ENCODE results near the gene IDH3G.
A peak's percentile ranks its signal among the peaks of the same experiment; 100 is the strongest.

Gene IDH3G

DNA sequence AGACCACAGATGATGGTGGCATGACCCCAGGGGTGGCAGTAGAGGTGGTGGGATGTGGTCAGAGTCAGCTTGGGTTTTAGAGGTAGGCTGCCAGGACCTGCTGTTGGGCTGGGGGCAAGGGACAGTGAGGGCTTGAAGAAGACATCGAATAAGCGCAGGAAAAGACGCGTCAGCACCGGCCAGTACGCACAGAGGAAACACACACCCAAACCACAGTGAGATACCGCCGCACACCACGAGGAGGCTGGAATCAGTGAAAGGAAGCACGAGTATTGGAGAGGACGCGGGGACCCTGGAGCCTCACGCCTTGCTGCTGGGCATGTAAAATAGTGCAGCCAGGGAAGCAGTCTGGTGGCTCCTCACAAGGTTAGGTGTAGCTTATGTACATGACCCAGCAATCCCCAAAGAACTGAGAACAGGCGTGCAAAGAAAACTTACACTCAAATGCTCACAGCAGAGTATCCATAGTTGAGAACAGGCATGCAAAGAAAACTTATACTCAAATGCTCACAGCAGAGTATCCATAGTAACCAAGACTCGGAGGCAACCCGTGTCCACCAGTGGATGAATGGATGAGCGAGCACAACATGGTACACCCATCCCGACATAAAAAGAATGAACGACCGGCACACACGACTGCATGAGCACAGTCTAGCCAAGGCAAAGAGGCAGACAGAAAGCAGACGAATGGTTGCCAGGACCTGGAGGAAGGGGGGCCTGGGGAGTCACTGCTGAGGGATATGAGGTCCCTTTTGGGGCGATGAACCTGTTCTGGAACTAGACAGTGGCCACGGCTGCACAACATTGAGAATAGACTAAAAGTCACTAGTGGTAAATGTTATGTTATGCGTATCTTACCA, 22.9 kb upstream of the IDH3G start:
- peak in 1 of 2 donors; percentile 27 for DNase-seq (ENCODE audit: low read depth in 2 of 2)

DNA sequence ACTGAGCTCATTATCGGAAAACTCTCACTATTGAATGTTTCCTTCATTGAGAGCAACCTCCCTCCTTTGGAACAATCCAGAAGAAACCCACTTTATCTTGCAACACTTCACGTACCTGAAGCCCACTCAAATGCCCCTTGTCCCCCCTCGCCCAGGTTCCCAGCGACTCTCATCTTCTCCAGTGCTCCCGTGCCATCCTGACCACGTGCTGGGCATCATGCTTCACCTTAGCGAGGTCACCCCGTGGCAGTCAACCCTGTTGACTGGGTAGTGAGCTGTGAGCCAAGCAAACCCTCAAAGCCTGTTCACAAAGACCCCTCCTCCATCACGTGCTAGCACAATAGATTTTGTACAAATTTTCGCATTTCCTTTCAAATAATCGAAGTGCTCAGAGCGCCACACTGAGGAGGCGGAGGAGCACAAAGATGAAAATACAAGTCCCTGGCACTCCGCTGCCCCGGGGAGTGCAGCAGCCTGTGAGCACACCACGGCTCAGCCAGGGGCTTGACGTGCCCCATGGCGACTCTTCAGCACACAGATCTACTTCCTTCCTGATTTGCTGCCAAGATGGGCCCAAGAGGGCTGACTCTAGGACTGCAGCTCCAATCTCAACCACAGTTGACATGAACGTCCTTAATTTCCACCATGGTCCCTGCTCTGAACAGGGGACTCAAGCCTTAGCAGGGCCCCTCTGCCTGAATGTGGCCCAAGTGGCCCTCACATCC, 20.6 kb upstream of the IDH3G start:
- no peak for DNase-seq (ENCODE audit: low read depth in 2 of 2)

DNA sequence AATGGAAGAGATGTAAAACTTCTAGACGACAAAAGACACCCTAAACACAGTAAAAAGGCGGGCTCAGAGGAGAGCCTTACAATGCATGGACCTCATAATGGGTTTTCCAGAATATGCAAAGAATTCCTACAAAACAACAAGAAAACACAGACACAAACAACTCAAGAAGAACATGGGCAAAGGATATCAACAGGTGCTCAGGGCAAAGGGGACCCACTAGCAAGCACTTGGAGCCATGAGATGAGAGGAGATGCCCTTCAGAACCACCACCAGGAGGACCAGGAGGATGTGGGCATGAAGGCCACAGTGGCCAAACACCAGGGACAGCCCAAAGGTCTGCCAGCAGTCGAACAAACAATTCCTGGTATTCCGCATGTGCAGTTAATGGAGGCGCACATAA, 19.0 kb upstream of the IDH3G start:
- no peak for DNase-seq (ENCODE audit: low read depth in 2 of 2)

DNA sequence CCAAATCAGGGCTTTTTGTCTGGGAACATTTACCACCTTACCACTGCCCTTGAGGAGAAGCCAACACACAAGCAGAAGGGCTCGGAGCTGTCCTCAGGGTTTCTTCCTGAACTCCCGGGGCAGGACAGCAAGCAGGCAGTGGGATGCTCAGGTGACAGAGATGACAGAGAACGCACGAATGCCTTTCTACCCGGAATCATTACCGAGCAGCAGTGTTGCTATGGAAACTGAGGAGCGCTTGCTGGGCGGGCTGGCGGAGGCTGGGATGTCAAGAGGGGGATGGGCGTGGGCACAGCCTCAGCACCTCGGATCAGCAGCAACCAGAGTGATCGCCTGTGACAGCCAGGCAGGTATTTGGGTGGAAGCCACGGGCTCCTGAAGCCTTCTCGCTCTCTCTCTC, 18.0 kb upstream of the IDH3G start:
- no peak for DNase-seq (ENCODE audit: low read depth in 2 of 2)

DNA sequence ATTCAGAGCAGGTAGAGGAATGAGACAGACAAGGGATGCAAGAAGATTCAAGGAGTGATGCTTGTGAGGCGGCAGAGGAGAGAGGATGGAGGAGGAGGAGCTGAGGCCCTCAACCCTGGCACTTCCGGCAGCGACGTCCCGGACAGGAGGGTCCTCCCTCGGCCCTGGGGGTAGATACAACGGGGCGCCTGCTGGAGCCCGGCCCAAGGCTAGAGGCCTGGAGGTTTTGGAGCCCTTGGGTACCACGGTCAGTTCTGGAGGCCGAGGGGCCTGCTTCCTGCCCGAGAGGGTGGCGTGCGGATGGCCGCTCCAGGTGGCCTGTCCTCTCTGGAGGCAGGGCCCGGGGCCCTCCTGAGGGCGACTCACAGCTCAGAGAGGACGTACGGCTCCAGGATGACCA, 13.8 kb upstream of the IDH3G start:
- no peak for DNase-seq (ENCODE audit: low read depth in 2 of 2)

DNA sequence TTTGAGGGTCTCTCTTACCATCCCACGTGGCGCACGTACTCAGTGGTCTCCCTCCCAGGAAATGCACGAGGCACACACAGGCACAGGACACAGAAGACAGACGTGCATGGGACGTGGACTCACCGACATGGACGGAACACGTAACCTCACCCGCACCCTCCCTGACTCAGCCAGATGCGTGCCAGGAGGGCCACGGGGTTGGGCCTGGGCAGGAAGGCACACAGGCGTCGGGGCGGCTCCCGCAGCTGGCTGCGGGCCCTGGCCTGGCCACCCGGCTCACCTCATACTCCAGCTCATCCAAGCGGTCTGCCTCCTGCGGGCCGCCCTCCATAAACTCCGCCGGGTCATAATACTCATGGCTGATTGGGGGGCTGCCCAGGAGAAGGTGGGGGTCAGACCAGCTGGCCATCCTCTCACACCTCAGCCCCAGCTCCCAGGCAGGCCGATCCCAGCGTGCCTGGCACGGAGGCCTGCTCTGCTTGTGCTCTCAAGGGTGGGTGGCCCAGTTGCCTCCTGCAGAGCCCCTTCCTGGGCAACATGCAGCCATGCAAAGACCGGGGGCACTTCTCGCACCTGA, 12.9 kb upstream of the IDH3G start:
- no peak for DNase-seq (ENCODE audit: low read depth in 2 of 2)

DNA sequence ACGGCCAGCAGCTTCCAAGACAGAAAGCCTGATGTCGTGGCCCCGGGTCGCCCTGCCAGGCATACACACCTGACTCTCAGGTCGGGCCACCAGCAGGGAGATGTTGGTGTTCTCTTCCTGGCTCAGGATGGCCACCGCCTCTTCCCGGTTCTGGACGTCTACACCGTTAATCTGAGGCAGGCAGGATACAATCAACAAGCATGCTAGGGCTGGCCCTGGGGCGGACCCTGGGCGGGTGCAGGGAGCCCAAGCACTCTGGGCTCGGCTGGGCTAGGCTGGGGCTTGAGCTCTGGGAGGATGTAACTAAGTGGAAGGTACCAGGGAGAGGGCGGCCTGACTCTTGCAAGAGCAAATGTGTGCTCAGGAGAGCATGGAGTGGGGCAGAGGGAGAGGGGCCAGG, 11.3 kb upstream of the IDH3G start:
- DNase-seq (ENCODE audit: low read depth in 2 of 2), result no peak

DNA sequence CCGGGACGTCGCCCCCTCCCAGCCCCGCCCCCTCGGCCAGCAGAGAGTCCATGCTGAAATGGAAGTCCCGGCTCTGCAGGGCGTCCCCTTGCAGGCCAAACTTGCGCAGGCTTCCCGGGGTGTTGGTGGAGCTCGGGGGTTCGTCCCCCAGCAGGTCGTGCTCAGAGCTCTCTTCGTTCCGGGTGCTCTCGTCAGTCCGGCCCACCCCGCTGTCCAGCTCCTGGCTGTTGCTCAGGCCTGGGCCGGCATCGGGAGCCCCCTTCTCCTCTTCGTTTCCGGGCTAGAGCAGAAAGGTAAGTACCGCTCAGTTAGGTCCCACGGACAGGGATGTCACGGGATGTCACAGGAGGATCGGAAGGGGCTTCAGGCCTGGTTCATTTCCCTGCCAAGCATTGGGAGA, 10.4 kb upstream of the IDH3G start:
- DNase-seq (ENCODE audit: low read depth in 2 of 2), result no peak

DNA sequence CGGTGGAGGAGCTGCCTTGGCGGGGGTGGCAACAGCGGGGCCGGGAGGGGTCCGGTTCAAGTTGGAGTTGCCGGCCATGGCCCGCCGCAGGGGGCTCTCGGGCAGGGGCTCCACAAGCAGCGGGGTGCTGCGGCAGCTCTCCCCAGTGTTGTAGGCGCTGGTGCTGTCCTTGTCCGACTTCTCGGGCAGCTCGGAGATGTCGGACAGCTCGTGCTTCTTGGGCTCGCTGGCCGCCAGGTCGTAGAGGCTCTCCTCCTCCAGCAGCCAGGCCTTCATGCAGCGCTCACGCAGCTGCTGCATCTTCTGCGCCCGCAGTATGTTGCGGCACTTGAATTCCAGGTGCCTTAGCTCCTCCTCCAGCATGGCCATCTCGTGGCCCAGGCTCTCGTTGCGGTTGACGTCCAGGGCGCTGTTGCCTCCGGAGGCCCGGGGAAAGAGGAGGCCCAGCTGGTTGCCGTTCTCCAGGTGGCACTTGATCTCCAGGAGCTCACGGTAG, 10.0 kb upstream of the IDH3G start:
- DNase-seq (ENCODE audit: low read depth in 2 of 2), result no peak

DNA sequence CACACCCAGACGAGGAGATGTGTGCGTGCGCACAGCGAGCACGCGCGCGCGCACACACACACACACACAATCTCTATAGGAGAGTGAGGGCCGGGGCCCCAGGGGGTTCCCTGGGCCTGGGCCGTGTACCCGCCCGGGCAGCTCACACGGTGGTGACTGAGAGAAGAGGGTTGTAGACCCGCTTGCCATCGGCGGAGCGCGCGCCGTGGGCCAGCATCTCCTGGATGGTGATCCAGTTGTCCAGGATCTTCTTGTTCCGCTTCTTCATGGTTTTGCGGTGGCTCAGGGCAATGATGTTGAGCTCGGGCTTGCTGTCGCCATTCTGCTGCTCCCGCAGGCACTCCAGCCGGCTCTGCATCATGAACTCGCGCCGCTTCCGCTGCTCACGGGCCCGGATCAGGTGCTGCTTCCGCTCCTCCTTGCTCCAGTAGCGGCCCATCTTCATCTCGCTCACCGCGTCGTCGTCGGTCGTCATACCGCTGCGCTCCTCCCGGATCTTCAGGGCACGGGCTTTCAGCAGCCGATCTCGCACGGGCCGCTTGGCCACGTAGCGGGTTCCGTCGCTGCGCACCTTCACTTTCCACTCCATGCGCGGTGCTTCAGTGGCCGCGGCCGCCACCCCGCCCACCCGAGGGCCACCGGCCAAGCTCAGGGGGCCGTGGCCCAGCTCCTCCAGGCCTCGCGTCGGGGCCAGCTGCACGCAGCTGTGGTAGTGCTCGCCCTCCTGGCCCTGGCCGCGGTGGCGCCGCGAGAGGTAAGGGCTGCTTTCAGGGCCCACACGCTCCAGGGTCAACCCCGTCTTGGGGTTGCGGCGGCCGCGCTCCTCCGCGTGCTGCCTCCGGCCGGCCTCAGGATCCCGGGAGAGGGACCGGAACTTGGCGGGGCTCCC, 9.3 kb upstream of the IDH3G start:
- no peak for DNase-seq (ENCODE audit: low read depth in 2 of 2)

DNA sequence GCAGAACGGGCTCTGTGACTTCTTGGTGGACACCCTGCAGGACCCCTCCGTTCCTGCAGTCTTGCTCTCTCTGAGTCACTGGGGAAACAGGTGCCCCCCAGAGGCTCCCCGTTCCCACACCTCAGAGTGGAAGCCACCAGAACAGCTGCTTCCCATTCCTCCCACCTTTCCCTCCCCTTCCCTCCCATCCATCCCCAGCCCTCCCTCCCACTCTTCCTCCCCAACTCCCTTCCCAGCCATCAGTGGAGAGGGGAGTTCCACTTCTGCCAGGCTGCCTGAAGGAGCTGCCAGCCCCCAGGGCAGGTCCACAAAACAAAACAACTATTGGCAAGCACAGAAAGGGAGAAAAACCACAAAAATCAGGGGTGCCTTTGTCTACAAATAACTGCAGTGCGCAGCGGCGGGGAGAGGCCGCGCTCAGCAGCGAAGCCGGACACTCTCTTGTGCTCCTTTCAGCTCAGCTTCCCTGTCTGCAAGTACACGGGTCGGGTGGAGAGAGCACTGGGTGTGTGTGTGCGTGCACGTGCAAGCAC, 8.4 kb upstream of the IDH3G start:
- DNase-seq (ENCODE audit: low read depth in 2 of 2), result no peak

DNA sequence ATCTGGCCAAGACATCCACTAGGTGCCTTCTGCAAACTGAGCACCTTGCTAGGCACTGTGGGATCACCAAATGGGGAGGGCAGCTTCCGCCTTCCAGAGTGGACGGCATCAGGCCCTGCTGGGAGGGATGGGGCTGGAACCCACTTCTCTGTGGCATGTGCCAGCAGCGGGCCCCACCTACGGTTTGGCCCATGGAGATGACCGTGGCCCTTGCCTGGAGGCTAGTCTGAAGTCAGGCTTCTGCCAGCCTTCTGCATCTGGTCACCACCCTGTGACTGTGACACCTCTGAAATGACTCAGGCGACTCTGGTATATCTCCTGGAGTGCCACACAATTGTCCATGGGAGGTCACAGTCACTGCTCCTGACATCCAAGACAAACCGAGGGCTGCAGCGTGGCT, 7.5 kb upstream of the IDH3G start:
- DNase-seq (ENCODE audit: low read depth in 2 of 2), result no peak

DNA sequence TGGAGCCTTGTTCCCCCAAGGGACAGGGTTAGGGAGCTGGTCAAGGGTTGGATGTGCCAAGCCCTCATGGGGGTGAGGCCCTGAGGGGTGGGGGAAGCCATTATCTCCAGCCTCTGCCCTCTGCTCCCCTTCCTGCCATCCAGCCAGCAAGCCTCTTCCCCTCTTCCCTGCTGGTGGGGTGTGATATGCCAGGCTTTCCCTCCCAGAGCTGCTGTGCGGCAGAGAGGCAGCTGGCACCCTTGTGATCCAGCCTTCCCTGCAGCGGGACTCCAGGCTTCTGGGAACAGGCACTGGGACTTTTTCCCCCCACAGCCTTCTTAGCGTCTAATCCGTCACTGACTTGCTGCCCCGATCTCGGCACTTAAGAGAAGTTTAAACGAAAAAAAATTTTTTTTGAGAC, 6.6 kb upstream of the IDH3G start:
- no peak for DNase-seq (ENCODE audit: low read depth in 2 of 2)

DNA sequence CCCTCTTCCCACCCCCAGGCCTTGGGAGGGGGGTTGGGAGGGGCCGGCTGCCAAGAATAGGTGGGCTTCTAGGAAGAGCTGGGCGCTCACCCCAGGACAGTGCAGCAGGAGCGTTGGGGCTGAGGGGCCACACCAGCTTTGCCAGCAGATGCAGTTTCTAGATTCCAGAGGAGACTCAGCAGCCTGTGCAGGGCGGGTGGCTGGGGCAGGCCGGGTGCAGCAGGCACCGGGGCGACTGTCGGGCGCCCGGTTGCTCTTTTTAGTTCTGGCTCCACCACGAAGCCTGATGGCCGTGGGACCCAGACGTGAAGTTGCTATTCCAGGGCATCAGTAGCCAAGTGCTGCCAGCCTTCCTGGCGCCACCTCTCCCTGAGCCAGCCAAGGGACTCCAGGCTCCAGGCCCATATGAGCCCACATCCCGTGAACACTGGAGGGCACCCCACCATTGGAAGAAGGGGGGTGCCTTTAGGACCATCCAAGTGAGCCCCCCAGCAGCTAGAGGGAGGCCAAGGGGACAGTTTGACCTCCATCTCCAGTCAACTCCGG, 6.1 kb upstream of the IDH3G start:
- no peak for DNase-seq (ENCODE audit: low read depth in 2 of 2)

DNA sequence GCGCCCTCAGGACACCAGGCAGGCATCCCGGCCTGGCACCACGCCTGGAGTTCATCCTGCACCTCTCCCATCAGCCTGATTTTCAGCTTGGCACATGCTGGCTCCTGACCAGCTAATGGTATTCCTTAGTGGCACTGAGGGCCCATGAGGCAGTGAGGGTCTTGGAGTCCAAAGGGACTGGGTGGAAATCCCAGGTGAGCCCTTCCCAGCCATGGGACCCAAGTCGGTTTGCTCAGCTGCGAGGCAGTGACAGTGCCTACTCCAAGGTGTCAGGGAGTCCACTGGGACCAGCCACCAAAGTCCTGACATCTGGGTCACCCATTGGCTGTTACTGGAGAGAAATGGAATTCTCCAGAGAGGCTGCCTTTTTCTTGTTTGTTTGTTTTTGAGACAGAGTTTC, 5.2 kb upstream of the IDH3G start:
- DNase-seq (ENCODE audit: low read depth in 2 of 2), result no peak

DNA sequence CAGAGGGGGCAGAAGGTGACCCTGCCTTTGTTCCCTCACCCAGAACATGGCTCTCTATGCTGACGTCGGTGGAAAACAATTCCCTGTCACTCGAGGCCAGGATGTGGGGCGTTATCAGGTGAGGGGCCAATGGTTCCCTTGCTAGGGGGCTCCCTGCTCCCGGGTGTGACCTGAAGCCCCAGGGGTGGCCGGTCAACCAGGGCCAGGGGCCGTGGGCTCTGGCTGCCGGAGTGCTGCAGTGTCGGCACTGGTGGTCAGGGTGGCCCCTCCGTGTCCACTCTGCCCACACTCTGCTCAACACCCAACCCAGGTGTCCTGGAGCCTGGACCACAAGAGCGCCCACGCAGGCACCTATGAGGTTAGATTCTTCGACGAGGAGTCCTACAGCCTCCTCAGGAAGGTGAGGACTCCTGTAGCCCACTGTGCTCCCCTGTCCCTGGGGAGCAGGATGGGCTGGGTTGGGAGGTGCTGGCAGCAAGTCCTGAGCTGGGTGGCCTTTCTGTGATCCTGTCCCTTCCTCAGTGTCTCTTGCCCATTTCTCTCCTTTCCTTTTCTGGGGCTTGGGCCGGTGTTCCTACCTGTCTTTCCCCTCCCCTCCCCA, 3.3 kb upstream of the IDH3G start:
- no peak for DNase-seq (ENCODE audit: low read depth in 2 of 2)

DNA sequence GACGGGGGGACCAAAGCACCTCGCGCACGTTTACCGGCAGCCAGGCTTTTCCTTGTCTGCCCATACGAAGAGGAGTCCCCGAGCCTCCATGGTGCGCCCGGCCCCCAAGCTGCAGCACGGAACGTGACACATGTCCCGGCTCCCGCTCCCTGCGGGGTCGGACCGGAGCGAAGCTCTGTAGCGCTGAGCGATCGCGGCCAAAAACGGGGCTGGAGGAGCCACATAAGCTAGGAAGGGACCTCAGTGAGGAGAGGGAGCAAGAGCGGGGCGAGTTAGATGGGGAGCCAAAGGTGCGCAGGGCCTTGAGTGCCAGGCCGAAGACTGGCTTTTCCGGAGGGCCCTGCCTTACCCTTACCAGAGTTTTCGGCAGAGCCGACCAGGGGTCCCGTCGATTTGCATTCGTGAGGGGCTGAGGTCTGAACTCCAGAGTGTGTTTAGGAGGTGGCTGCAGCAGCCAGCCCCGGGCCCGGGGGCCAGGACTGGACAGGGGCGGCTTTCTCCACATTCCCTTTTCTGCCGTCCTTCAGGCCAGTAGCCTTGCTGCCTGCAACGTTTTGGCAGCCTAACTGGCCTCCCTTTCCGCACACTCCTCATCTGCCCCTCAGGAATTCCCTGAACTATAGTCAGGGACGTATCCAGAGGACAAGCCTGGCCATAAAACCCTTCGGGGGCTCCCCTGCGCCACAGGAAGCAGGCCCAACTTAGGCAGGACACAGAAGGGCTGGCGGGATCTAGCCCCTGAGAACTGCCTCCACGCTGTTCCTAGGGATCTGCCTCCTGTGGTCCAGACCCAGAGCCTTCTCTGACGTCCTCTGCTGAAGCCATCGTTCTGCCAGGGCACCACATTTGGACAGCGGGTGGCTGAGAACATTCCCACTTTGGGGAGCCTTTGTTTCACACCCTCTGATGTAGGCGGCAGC, 982 bp upstream of the IDH3G start:
- DNase-seq (ENCODE audit: low read depth in 2 of 2), result no peak

DNA sequence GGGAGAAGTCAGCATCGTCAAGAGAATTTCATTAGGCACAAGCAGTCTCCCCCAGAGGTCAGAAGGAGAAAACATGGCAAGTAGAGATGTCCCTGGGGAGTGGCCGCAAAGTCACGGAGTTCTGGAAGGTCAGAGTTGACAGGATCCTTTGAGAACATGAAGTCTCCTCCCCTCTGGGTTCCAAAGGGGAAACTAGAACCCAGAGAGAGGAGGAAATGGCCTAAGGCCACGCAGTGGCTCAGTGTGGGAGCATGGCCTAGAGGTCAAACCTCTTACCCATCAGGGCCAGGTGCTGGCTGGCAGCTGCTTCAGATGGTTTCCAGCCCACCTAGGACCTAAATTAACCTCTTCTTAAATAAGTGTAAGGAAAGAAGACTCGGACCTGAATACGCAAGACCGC, 884 bp downstream of the IDH3G start:
- no peak for DNase-seq (ENCODE audit: low read depth in 2 of 2)

DNA sequence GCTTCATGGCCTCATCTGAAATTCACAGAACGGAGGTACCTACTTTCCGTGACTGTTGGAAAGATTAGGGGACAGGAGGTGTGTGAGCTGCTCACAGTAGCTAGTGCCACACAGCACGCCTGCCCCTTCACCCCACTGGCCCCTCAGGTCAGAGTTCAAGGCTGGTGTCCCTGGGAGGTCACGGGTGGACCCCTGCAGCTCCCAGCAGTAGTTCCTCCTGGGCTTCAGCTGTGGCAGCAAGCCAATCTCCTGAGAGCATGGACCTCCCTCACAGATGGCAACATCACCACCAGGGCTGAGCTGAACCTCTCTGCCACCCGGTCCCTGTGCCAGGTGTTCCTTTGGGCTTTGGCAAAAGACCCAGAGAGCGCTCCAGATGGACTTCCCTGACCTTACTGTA, 1.8 kb downstream of the IDH3G start:
- no peak for DNase-seq (ENCODE audit: low read depth in 2 of 2)

All from stimulated activated CD8-positive, alpha-beta memory T cell treated with anti-CD3 and anti-CD28 coated beads, Interleukin-7, amount 100 ng/mL, for 4 hours (primary cell).